ENCODE measurements around the gene ILDR2.

Gene ILDR2, protein sequence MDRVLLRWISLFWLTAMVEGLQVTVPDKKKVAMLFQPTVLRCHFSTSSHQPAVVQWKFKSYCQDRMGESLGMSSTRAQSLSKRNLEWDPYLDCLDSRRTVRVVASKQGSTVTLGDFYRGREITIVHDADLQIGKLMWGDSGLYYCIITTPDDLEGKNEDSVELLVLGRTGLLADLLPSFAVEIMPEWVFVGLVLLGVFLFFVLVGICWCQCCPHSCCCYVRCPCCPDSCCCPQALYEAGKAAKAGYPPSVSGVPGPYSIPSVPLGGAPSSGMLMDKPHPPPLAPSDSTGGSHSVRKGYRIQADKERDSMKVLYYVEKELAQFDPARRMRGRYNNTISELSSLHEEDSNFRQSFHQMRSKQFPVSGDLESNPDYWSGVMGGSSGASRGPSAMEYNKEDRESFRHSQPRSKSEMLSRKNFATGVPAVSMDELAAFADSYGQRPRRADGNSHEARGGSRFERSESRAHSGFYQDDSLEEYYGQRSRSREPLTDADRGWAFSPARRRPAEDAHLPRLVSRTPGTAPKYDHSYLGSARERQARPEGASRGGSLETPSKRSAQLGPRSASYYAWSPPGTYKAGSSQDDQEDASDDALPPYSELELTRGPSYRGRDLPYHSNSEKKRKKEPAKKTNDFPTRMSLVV

DNA sequence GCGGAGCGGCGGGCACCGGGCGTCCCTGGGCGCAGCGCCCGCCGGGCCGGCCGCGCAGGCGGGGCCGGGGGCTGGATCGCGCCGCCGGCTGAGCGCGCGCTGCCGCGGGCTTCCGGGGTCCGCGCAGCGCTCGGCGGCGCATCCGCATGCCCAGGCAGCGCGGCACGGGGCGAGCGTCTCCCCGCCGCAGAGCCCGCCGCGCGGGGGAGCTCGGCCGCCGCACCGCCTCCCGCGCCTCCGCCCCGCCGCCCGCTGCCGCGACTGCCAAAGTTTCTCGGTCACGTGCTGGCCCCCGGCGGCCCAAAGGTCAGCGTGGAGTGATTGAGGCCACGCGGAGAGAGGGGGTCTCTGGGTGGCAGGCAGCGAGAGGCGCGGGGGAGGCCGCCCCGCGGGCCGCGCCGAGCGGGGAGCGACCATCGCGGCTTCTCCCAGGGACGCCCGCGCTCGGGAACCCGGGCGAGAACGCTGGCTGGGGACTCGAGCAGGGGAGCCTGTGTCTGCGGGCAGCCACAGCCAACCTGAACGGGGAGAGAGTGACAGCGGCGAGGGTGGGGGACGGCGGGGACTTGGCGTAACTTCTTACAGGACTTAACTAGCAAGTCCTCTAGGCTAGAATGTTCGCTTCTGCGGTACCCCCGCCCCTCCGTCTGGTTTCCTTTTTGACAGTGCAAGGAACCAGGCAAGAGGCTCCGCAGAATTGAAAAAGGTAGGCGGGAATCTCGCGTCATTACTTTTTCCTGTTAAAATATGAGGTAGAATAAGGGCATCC lies at the start of gene ILDR2:
TSS of gene ILDR2 (minus strand) at position 180 of the 769 bp plus-strand sequence. CDS start 272 bp downstream, outside the sequence.
- DNase-seq: peak in 1 of 2 donors; percentile 74

DNA sequence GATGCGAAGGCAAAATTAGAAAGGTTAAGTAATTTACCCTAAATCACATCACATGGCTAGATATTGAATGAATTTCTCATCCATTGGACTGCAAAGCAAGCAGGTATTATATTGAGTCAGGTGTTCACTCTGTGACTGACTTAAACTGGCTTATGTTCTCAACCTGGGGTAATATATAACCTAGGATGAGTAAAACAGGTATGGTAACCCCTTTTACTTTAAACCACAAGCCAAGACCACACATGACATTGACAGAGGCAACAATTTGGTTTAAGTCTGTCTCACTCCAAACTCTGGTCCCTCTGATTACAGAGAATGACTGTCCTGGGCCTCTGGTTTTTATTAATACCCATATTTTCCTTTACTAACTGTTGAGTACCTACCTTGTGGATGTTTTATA lies 47.0 kb upstream of the ILDR2 start:
- no peak for DNase-seq

DNA sequence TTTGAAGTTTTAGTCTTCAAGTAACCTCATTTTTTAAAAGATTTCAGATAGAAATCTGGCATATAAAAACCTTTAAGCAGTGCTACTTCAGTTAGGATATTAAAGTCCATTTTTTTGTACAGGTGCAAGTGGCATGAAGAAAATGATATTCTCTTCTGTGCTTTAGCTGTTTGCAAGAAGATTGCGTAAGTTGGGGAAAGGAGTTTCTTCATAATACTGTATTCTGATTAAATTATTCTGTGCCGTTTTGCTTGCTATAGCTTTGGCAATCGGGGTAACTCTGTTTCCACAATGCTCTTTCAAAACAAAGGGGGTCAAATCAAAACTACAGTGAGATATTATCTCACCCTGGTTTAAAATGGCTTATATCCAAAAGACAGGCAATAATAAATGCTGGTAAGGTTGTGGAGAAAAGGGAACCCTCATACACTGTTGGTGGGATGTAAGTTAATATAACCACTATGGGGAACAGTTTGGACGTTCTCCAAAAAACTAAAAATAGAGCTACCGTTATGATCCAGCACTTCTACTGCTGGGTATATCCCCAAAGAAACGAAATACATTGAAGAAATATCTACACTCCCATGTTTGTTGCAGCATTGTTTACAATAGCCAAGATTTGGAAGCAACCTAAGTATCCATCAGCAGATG lies 40.9 kb upstream of the ILDR2 start:
- no peak for DNase-seq

DNA sequence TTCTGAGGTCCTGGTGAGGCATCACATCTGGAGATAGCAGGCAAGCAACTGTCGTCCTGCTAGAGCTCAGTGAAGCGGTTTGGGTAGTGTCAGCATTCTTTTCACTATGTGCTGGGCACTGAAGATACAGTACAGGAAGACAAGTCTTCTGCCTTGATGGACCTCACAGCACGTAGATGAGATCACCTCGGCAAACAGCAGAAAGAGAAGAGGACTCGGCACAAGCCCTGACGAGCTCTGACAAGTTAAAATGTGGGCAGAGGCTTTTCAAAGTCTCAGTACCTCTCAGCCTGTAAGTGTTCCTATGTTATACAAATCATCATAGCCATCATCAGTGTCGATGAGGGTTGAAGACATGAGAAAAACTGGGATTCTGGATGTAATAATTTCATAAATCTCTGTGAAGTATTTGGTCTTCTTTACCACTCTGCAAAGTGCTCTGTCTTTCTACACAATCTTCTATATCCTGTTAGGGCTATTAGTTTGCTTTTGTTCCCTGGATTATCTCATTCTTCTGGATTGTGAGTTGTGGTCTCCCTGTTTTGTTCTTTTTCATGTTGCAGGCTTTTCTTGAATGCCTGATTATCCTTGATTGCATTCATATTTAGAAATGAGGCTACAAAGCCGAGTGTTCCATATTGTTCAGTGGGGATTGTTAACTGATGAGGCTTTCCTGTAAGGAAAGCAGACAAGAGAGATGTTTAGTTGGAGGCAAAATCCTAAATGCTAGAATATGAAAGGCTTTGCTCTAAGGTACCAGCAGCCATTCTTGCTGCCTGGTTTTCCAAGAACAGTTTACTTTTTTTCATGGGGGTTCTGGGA lies 38.0 kb upstream of the ILDR2 start:
- DNase-seq: no peak

DNA sequence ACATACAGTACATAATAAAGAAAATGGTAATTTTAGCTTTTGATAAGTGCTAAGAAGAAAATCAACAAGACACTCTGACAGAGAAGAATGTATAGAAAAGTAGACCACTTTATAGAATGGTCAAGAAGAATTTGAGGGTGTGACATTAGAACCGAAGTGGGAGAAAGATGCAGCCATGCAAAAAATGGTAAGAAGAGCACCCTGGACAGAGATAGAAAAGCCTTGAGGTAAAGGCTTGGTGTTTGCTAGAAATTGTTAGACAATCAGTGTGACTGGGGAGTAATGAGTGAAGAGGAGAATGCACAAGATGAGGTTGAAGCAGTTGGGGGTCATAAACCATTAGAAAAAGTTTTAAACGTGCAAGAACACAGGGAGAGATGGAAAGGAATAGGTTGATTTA lies 37.2 kb upstream of the ILDR2 start:
- no peak for DNase-seq

DNA sequence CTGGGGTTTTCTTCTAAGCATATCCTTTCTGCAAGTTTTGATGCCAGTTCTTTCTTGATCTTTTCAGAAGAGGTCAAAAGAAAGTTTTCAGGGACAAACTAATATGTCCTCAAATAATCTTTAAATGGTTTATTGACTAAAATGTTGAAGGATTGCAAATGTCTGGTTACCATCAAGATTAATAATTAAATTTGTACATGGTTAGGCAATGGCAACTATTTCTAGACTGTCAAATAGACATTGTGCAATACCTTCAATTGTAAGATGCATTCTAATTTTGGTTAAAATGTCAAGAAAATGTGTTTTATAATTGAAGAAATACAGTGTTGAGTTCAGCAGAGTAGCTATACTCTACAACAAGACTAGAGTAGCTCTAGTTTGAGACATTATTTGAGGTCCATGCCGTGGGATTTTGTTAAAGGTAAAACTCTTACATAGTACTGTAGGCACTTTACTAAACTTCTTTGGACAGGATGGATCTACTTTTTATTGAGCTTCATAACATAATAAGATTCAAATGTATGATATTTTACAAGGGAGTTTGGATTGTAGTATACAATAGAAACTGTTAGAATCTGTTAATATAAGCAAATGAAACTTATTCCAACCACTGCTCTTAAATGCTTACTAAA lies 36.3 kb upstream of the ILDR2 start:
- DNase-seq: no peak

DNA sequence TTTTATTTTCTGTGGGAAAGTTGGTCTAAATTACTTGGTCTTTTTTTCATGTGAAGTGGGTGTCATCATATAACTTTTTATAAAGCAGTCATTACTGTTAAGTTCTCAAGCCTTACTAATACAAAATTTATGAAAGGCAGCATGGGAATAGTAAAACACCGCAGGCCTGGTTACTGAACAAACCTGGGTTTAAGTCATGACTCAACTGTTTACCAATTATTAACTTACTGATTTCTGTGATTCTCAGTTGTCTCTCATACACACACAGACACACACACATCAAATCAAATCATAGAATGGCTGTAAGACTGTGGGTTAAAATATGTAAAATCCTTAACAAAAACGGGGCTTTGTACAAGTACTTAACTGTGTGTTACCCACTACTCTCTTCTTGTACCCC lies 28.4 kb upstream of the ILDR2 start:
- DNase-seq: no peak

DNA sequence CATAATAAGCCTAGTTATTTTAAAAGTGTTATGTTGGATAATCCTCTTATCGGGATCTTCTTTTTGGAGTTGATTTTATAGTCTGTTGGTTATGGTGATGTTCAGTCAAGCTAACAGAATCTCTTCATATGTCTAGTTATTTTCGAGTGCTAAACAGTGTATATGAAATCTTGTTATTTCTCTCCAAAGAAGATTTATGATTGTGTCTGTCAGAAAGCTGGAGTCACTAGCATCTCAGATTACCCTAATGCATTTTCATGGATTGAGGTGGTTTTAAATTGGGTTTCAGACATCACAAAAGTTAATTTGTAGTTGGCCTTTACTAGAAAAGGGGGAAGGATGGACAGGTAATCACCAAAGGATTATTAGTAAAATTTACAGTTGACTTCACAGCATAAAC lies 27.0 kb upstream of the ILDR2 start:
- no peak for DNase-seq

DNA sequence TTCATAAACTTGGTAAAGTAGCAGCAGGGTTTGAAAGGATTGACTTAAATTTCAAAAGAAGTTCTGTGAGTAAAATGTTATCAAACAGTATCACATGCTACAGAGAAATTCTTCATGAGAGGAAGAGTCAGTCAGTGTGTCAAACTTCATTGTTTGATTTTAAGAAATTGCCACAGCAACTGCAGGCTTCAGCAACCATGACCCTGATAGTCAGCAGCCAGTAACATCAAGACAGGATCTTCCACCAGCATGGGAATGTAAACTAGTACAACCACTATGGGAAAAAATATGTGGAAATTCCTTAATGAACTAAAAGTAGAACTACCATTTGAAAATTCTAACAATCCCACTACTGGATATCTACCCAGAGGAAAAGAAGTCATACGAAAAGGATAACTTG lies 25.2 kb upstream of the ILDR2 start:
- no peak for DNase-seq

DNA sequence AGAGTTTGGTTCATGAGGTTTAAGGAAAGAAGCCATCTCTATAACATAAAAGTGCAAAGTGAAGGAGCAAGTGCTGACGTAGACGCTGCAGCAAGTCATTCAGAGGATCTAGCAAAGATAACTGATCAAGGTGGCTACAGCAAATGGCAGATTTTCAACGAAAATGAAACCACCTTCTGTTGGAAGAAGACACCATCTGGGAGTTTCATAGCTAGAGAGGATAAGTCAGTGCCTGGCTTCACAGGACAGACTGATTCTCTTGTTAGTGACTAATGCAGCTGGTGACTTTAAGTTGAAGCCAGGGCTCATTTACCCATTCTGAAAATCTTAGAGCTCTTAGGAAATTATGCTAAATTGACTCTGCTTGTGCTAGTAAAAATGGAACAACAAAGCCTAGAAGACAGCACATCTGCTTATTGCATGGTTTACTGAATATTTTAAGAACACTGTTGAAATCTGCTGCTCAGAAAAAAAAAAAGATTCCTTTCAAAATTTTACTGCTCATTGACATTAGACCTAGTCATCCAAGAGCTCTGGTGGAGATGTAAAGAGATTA lies 24.2 kb upstream of the ILDR2 start:
- no peak for DNase-seq

DNA sequence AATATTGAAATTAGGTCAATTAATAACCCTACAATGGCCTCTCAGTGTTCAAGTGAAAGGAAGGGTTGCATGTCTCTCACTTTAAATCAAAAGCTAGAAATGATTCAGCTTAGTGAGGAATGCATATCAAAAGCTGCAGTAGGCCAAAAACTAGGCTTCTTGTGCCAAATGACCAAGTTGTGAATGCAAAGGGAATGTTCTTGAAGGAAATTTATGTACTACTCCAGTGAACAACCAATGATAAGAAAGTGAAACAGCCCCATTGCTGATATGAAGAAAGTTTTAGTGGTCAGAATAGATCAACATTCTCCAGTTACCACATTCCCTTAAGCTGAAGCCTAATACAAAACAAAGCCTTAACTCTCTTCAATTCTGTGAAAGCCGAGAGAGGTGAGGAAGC lies 23.7 kb upstream of the ILDR2 start:
- DNase-seq: no peak

DNA sequence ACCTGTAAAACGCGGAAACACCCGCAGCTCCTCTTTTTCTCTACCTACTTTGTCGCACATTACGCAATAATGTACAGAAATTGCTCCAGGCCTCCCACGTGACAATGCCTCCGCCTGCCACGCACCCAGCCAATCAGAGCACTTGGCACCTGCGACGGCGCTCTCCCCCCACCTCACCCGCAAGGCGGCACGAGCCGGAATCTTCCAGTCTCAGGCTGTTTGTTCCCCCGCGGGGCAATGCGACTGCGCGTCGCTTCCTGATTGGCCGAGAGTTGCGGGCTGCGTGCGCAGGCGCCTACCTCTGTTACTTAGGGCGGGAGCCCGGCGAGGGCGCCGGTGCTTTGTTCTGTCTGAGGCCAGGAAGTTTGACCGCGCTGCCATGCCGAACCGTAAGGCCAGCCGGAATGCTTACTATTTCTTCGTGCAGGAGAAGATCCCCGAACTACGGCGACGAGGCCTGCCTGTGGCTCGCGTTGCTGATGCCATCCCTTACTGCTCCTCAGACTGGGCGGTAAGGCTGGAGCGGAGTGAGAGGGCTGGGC lies 13.7 kb upstream of the ILDR2 start, which contains the start of gene MAEL:
TSS of gene MAEL (plus strand) at position 307 of the 542 bp plus-strand sequence. CDS start at position 380, 73 bp downstream.
- no peak for DNase-seq

DNA sequence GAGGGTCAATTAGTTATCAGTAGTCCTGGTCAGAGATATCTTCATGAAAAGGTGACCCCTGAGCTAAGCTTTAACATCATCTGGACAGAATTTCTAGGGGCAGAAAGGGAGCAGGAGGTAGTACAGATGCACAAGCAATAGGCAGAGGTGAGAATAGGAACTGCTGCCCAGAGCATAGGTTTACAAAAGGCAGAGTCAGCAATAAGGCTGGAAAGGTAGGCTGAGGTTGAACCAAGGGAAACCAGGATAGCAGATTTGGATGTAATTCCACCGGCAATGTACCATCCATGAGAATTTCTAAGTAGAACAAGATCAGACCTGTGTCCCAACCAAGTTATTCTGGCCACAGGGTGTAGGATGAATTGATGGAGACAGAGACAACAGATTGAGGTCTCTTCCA lies 6.2 kb upstream of the ILDR2 start:
- no peak for DNase-seq

DNA sequence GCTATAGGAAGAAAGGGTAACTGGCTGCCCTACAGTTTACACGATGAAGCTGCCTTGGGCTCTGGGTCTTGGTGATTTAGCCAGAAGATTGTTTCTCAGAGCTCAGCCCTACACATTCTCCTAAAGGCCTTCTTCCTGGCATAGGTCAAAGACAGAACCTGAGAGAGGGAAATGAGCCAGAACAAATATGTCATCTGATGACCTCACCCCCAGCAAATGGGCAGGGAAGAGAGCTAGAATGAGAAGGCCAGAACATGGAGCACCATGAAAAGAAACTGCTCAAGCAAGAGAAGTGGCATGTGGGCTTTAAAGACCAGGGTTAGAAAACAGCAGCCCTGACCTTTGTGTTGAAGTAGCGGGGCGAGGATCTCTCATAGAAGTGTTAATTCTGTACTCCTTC lies 5.5 kb upstream of the ILDR2 start:
- no peak for DNase-seq

DNA sequence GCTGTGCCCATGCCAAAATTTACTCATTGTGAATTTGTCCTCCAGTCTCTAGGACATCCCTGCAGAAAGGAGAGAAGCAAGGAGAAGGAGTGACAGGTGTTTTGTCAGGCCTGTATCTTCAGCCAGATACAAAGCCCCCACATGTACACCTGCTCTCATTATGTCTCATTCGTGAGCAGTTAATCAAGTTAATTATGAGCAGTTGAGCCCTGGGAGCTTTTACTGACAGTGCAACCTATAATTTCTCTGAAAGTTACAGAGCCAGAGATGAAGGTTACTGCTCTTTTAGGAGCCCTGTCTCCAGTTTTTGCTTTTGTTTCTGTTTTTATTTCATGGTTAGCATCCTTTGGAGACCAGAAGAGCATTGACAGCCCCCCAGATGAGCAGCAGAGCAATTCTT lies 5.0 kb upstream of the ILDR2 start:
- DNase-seq: no peak

DNA sequence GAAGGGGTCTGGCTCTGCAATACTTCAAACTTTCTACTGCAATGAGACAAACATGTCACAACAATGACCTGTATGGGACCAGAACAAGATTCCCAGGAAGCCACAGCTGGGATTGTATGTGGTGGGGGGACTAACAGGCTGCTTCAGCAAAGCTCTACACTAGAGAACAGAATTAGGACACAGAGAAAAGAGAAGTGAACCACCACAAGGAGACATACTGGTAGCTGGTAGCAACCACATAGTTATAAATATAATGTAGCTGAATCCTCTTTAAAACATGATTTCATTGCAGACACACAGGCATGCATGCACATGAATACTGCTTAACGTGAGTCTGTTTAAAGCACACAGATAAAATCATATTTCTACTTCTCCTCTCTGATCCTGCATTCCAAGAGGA lies 3.5 kb upstream of the ILDR2 start:
- DNase-seq: no peak

DNA sequence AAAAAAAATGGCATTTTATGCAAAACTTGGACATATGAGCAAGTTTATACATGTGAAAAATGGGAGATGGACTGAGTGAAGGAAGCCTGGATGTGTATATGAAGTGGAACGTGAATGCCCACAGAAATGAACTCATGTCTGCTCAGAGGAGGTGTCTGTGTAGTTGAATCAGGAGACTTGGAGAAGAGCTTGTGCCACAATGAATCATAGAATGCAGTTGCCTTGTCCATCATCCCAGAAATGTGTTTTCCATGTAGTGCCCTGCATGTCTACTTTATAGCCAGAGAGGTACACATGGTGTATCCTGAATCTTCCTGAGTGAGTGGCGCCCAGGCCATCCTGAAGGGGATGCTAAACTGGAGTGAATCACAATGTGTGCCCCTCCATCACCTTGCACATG lies 2.6 kb upstream of the ILDR2 start:
- no peak for DNase-seq

DNA sequence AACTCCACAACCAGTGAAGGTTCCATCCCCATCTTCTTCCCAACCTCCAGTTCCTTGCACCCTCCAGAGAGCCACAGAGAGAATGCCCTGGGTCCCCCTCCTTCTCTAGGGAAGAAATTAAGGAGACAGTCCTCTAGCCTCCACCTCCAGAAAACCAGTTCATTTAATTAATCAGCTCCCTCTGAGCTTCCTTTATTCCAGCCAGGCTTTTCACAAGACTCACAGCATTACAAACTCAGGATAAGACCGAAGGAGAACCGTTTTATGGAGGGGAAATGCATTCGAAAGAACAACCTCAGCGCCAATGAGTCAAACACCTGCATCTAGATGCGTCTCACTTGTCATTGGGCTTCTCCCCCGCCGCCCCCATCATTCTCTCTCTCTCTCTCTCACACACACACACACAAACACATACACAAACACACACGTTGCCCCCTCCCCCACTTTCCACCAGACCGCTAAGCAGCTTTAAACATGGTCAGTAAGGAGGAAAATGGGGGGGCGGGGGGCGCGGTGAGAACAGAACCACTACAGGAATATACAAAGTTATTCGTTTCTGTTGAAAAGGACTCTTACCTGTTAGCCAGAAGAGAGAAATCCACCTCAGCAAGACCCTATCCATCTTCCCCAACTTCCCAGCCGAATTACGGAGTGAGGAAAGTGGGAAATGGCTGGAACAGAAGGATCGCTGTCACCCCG lies 544 bp downstream of the ILDR2 start:
- peak in 1 of 2 donors; percentile 64 for DNase-seq

DNA sequence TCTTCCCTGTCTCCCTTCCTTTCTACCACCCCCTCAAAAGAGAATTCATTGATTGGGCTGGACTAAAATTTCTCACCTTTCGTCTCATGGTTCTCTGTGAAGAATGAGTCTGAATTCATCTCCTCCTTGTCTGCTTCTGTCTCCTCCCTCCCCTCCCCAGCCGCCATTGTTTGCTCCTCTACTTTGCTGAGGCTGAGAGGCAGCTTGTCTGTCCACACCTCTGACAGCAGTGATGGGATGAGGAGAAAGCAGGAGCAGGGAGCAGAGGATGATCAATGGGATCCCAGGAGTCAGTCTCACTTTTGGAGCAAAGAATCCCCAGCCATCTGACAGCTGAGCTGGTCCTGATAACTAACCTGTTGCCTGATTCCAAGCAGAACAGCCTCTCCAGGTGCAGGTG lies 2.5 kb downstream of the ILDR2 start:
- no peak for DNase-seq

DNA sequence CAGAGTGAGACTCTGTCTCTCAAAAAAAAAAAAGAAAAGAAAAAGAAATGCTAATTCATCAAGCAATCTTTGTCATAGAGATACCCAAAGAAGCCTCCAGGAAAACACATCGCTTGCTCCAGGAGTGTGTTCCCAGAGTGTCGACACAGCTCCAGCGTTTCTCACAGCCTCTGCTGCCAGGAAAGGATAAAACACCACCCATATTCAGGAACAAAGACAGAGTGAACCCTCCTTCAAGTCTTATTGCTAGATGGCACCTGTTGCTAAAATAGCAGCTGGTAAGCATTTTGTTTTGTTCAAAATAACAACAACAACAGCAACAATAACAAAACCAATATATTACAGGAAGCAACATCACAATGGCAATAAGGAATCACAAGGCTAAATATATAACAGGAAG lies 3.1 kb downstream of the ILDR2 start:
- DNase-seq: no peak

All from hippocampal formation (tissue), 2 donors.